Measurements from ENCODE around the gene CPLANE1.

CPLANE1 gene

GRCh38 chr5:37212096-37212495 lies 37.1 kb downstream of the CPLANE1 start:
- no peak overlapping the region for H2BK5ac ChIP-seq (ENCODE audit: low read depth, low read length, poor library complexity, severe bottlenecking)
- no peak overlapping the region for H3K4me2 ChIP-seq (ENCODE audit: low read length, poor library complexity, severe bottlenecking)
- no peak overlapping the region for H4K8ac ChIP-seq (ENCODE audit: low read length)
- no peak overlapping the region for H2BK120ac ChIP-seq (ENCODE audit: low read depth, low read length)
- H3K79me1 ChIP-seq (replicated peaks; ENCODE audit: low read length, poor library complexity, severe bottlenecking) = peaks cover 12% of the 10 kb centered on the region
- 92% methylated on average over 3 of the region's 3 CpGs for WGBS
- no peak overlapping the region for H4K91ac ChIP-seq (ENCODE audit: low read length)
- no peak overlapping the region for H2BK12ac ChIP-seq (ENCODE audit: low read length in 2 of 2)
- H3K23ac ChIP-seq (ENCODE audit: low read length in 2 of 2) = no peak overlapping the region
- H3K9ac ChIP-seq (ENCODE audit: low read length) = no peak overlapping the region
- no peak overlapping the region for H2AK5ac ChIP-seq (ENCODE audit: low read length, severe bottlenecking)
- H2BK15ac ChIP-seq (ENCODE audit: low read depth, poor library complexity, severe bottlenecking) = no peak overlapping the region
- no peaks in the 10 kb centered on the region for H3K27me3 ChIP-seq (ENCODE audit: control insufficient read depth in 1 of 2, insufficient read depth in 1 of 2, low read length in 2 of 2)
- no peaks in the 10 kb centered on the region for H3K9me3 ChIP-seq (ENCODE audit: control insufficient read depth, low read length)
- H3K4me3 ChIP-seq (ENCODE audit: insufficient read depth in 1 of 2, low read depth in 1 of 2, low read length in 2 of 2) = no peak overlapping the region
- DNase-seq = no peak
- no peak overlapping the region for H2AFZ ChIP-seq (ENCODE audit: low read depth, low read length)
- H3K18ac ChIP-seq (ENCODE audit: low read depth in 1 of 2, low read length in 2 of 2) = no peak overlapping the region
- H3K4me1 ChIP-seq (ENCODE audit: control insufficient read depth, insufficient read depth, low read depth, low read length) = peaks cover 3% of the 10 kb centered on the region
- H3K14ac ChIP-seq (ENCODE audit: low read length in 2 of 2) = no peak overlapping the region
- peak overlapping the region; percentile 49 for H3K27ac ChIP-seq (ENCODE audit: low read length, poor library complexity, severe bottlenecking)
- H3K36me3 ChIP-seq (ENCODE audit: control insufficient read depth in 1 of 2, insufficient read depth in 2 of 2, low read depth in 1 of 2, low read length in 2 of 2) = peaks cover 31 to 80% of the 10 kb centered on the region in 2 experiments
- H3K4ac ChIP-seq (ENCODE audit: low read depth in 1 of 2, low read length in 2 of 2) = no peak overlapping the region

GRCh38 chr5:37211661-37212060 lies 37.5 kb downstream of the CPLANE1 start:
- H2BK15ac ChIP-seq (ENCODE audit: low read depth, poor library complexity, severe bottlenecking) = no peak overlapping the region
- H4K91ac ChIP-seq (ENCODE audit: low read length) = no peak overlapping the region
- H3K18ac ChIP-seq (ENCODE audit: low read depth in 1 of 2, low read length in 2 of 2) = no peak overlapping the region
- no peak overlapping the region for H3K23ac ChIP-seq (ENCODE audit: low read length in 2 of 2)
- H3K4ac ChIP-seq (ENCODE audit: low read depth in 1 of 2, low read length in 2 of 2) = no peak overlapping the region
- H3K27ac ChIP-seq (ENCODE audit: low read length, poor library complexity, severe bottlenecking) = peak overlapping the region; percentile 49
- H2BK5ac ChIP-seq (ENCODE audit: low read depth, low read length, poor library complexity, severe bottlenecking) = no peak overlapping the region
- no peaks in the 10 kb centered on the region for H3K9me3 ChIP-seq (ENCODE audit: control insufficient read depth, low read length)
- H2AFZ ChIP-seq (ENCODE audit: low read depth, low read length) = no peak overlapping the region
- H2BK12ac ChIP-seq (ENCODE audit: low read length in 2 of 2) = no peak overlapping the region
- H3K79me1 ChIP-seq (replicated peaks; ENCODE audit: low read length, poor library complexity, severe bottlenecking) = peaks cover 12% of the 10 kb centered on the region
- WGBS = 80% methylated on average over 10 of the region's 10 CpGs
- no peak for DNase-seq
- H3K36me3 ChIP-seq (ENCODE audit: control insufficient read depth in 1 of 2, insufficient read depth in 2 of 2, low read depth in 1 of 2, low read length in 2 of 2) = peaks cover 31 to 80% of the 10 kb centered on the region in 2 experiments
- peaks cover 3% of the 10 kb centered on the region for H3K4me1 ChIP-seq (ENCODE audit: control insufficient read depth, insufficient read depth, low read depth, low read length)
- no peaks in the 10 kb centered on the region for H3K27me3 ChIP-seq (ENCODE audit: control insufficient read depth in 1 of 2, insufficient read depth in 1 of 2, low read length in 2 of 2)
- no peak overlapping the region for H3K4me3 ChIP-seq (ENCODE audit: insufficient read depth in 1 of 2, low read depth in 1 of 2, low read length in 2 of 2)
- no peak overlapping the region for H4K8ac ChIP-seq (ENCODE audit: low read length)
- no peak overlapping the region for H3K4me2 ChIP-seq (ENCODE audit: low read length, poor library complexity, severe bottlenecking)
- H2AK5ac ChIP-seq (ENCODE audit: low read length, severe bottlenecking) = no peak overlapping the region
- H3K9ac ChIP-seq (ENCODE audit: low read length) = no peak overlapping the region
- no peak overlapping the region for H3K14ac ChIP-seq (ENCODE audit: low read length in 2 of 2)
- no peak overlapping the region for H2BK120ac ChIP-seq (ENCODE audit: low read depth, low read length)

DNA sequence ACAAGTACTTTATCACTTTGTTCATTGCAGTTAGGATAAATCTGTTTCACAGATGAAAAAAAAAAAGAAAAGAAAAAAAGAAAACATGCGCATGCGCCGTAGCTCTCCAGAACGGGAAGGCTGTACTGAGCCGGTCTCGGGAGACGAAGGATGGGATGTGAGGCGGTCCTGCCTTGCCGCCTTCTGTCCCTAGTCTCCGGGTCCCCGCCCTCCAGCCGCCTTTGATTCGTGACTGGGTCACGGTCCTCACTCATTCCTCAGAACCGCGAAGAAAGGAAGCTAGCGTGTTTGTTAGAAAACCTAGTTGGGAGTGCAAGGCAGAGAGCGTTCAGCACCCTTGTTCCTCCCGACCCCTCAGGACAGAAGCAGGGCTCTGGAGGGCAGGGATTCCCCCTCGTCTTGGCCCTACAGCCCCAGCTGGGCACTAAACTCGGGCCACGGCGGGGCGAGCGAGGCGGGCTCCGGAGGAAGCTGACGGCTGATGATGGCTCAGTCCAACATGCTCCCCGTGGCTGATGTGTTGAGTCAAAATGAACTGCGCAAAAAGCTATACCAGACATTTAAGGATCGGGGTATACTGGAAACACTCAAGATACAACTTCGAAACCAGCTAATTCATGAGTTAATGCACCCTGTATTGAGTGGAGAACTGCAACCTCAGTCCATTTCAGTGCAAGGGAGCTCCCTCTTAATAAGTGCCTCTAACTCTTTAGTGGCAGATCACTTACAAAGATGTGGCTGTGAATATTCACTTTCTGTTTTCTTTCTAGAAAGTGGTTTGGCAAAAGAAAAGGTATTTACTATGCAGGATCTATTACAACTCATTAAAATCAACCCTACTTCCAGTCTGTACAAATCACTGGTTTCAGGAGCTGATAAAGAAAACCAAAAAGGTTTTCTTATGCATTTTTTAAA lies 40.0 kb downstream of the CPLANE1 start:
- DNase-seq = no peak
- Histone ChIP-seq H3K14ac (ENCODE audit: low read length in 2 of 2) (no peak overlapping the region), H3K4me1 (ENCODE audit: control insufficient read depth, insufficient read depth, low read depth, low read length) (peaks cover 3% of the 10 kb centered on the region), H2BK5ac (ENCODE audit: low read depth, low read length, poor library complexity, severe bottlenecking) (no peak overlapping the region), H2BK15ac (ENCODE audit: low read depth, poor library complexity, severe bottlenecking) (no peak overlapping the region), H2AFZ (ENCODE audit: low read depth, low read length) (no peak overlapping the region), H3K9ac (ENCODE audit: low read length) (peak overlapping the region; percentile 70), H3K4me2 (ENCODE audit: low read length, poor library complexity, severe bottlenecking) (no peak overlapping the region), H2AK5ac (ENCODE audit: low read length, severe bottlenecking) (no peak overlapping the region), H3K4ac (ENCODE audit: low read depth in 1 of 2, low read length in 2 of 2) (no peak overlapping the region), H4K91ac (ENCODE audit: low read length) (no peak overlapping the region), H3K79me1 (replicated peaks; ENCODE audit: low read length, poor library complexity, severe bottlenecking) (peaks cover 9% of the 10 kb centered on the region), H2BK12ac (ENCODE audit: low read length in 2 of 2) (no peak overlapping the region), H3K4me3 (ENCODE audit: insufficient read depth in 1 of 2, low read depth in 1 of 2, low read length in 2 of 2) (peak overlapping the region in 1 of 2 experiments; percentile 77), H3K36me3 (ENCODE audit: control insufficient read depth in 1 of 2, insufficient read depth in 2 of 2, low read depth in 1 of 2, low read length in 2 of 2) (peaks cover 28 to 83% of the 10 kb centered on the region in 2 experiments), H3K9me3 (ENCODE audit: control insufficient read depth, low read length) (no peaks in the 10 kb centered on the region), H3K27me3 (ENCODE audit: control insufficient read depth in 1 of 2, insufficient read depth in 1 of 2, low read length in 2 of 2) (no peaks in the 10 kb centered on the region), H3K27ac (ENCODE audit: low read length, poor library complexity, severe bottlenecking) (no peak overlapping the region), H2BK120ac (ENCODE audit: low read depth, low read length) (no peak overlapping the region), H4K8ac (ENCODE audit: low read length) (no peak overlapping the region), H3K23ac (ENCODE audit: low read length in 2 of 2) (no peak overlapping the region), H3K18ac (ENCODE audit: low read depth in 1 of 2, low read length in 2 of 2) (no peak overlapping the region)
- 98% methylated on average over 31 of the region's 32 CpGs for WGBS

DNA sequence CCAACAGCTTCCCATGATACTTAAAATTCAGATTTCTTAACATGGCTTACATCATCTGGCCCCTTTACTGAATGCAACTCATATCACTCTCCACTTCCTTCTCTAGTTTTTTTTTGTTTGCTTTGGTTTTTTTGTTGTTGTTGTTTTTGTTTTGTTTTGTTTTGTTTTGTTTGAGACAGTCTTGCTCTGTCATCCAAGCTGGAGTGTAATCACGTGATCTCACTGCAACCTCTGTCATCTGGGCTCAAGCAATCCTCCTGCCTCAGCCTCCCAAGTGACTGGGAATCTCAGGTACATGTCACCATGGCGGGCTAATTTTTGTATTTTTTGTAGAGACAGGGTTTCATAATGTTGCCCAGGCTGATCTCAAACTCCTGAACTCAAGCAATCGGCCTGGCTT lies 41.4 kb downstream of the CPLANE1 start:
- 96% methylated on average over 2 of the region's 3 CpGs for WGBS
- peaks cover 3% of the 10 kb centered on the region for H3K4me1 ChIP-seq (ENCODE audit: control insufficient read depth, insufficient read depth, low read depth, low read length)

More for the DNA sequence above, 41.4 kb downstream of the CPLANE1 start:
- Histone ChIP-seq H3K4me2 (ENCODE audit: low read length, poor library complexity, severe bottlenecking) (no peak overlapping the region), H3K79me1 (replicated peaks; ENCODE audit: low read length, poor library complexity, severe bottlenecking) (peaks cover 8% of the 10 kb centered on the region), H3K18ac (ENCODE audit: low read depth in 1 of 2, low read length in 2 of 2) (no peak overlapping the region), H2AK5ac (ENCODE audit: low read length, severe bottlenecking) (no peak overlapping the region), H2BK120ac (ENCODE audit: low read depth, low read length) (no peak overlapping the region), H3K9me3 (ENCODE audit: control insufficient read depth, low read length) (no peaks in the 10 kb centered on the region), H3K4ac (ENCODE audit: low read depth in 1 of 2, low read length in 2 of 2) (no peak overlapping the region), H3K23ac (ENCODE audit: low read length in 2 of 2) (no peak overlapping the region), H2BK12ac (ENCODE audit: low read length in 2 of 2) (no peak overlapping the region), H2BK15ac (ENCODE audit: low read depth, poor library complexity, severe bottlenecking) (no peak overlapping the region), H3K27me3 (ENCODE audit: control insufficient read depth in 1 of 2, insufficient read depth in 1 of 2, low read length in 2 of 2) (no peaks in the 10 kb centered on the region), H2AFZ (ENCODE audit: low read depth, low read length) (no peak overlapping the region), H2BK5ac (ENCODE audit: low read depth, low read length, poor library complexity, severe bottlenecking) (no peak overlapping the region), H3K4me3 (ENCODE audit: insufficient read depth in 1 of 2, low read depth in 1 of 2, low read length in 2 of 2) (no peak overlapping the region), H4K91ac (ENCODE audit: low read length) (no peak overlapping the region), H3K36me3 (ENCODE audit: control insufficient read depth in 1 of 2, insufficient read depth in 2 of 2, low read depth in 1 of 2, low read length in 2 of 2) (peaks cover 26 to 85% of the 10 kb centered on the region in 2 experiments), H3K27ac (ENCODE audit: low read length, poor library complexity, severe bottlenecking) (no peak overlapping the region), H3K9ac (ENCODE audit: low read length) (no peak overlapping the region), H3K14ac (ENCODE audit: low read length in 2 of 2) (no peak overlapping the region), H4K8ac (ENCODE audit: low read length) (no peak overlapping the region)
- DNase-seq = no peak

All from mesenchymal stem cell (in vitro differentiated cells and primary cell).